Upper lobe of right lung (tissue), 1 donor: ENCODE results near the gene SAMMSON. TPM values are rescaled to one million over a fixed set of nuclear protein-coding genes. Genes with fewer than 3 reads are reported as not detected.

Experiments
- ATAC-seq: fragments of 200-7000 bp; cut with Tn5 transposase; one replicate; pipeline ENCODE4 v1.9.1; 2020; ENCODE audit warnings: mild to moderate bottlenecking, moderate library complexity
- DNase-seq: peaks from one replicate; pipeline ENCODE4 v3.0.0-alpha.2; 2020
- H3K27ac ChIP-seq: fragments of 200-600 bp; one replicate; pipeline ENCODE4 v1.8.0; 2022
- H3K27me3 ChIP-seq: fragments of 200-600 bp; one replicate; pipeline ENCODE4 v1.8.0; 2022; ENCODE audit warnings: mild to moderate bottlenecking
- H3K36me3 ChIP-seq: fragments of 200-600 bp; one replicate; pipeline ENCODE4 v1.8.0; 2022
- H3K4me1 ChIP-seq: fragments of 200-600 bp; one replicate; pipeline ENCODE4 v1.8.0; 2022
- H3K4me3 ChIP-seq: fragments of 200-600 bp; one replicate; pipeline ENCODE4 v1.8.0; 2022; ENCODE audit warnings: mild to moderate bottlenecking
- H3K9me3 ChIP-seq: fragments of 200-600 bp; one replicate; pipeline ENCODE4 v1.8.0; 2022
- CTCF ChIP-seq: fragments of 200-600 bp; IDR thresholded peaks from one replicate; pipeline ENCODE4 v1.8.0; 2022; ENCODE audit warnings: antibody characterized with exemption
- intact Hi-C: fragments of 100-400 bp; cut with DNase I; formaldehyde crosslinking; loops from one replicate; pipeline ENCODE4 v1.11.0; 2022
- total RNA-seq: library from RNA; stranded (reverse); fragmentation: NEBNext Ultra II Directional; extraction: Animal tissue kit (Norgen Biotek cat#: 25700); gene quantifications from one replicate; pipeline ENCODE4 v1.2.1, GENCODE V29; 2021
- donor health status: DM: no; HTN: yes; CAD: no; lungs with severe emphysema.

Gene SAMMSON
- total RNA-seq, 1 donor from 2014 or later: not detected

GRCh38 chr3:69998759-69999139 lies 784 bp upstream of the SAMMSON start:
- no peaks in the 10 kb centered on the region for H3K4me1 ChIP-seq
- H3K27ac ChIP-seq: peak overlapping the region; percentile 34
- no peak for TF ChIP-seq CTCF
- DNase-seq: no peak
- no peaks in the 10 kb centered on the region for H3K36me3 ChIP-seq
- intact Hi-C loops: no loop called here
- no peaks in the 10 kb centered on the region for H3K27me3 ChIP-seq
- no peaks in the 10 kb centered on the region for H3K9me3 ChIP-seq
- peak overlapping the region; percentile 25 for H3K4me3 ChIP-seq
- ATAC-seq: no peak

GRCh38 chr3:70000028-70000410 lies 486 bp downstream of the SAMMSON start:
- H3K27me3 ChIP-seq: no peaks in the 10 kb centered on the region

GRCh38 chr3:70000563-70001081 lies 1.1 kb downstream of the SAMMSON start:
- intact Hi-C loops: no loop called here
- Histone ChIP-seq H3K27ac (no peak overlapping the region), H3K27me3 (no peaks in the 10 kb centered on the region), H3K4me3 (no peak overlapping the region), H3K9me3 (no peaks in the 10 kb centered on the region), H3K36me3 (no peaks in the 10 kb centered on the region), H3K4me1 (no peaks in the 10 kb centered on the region)
- no peak for ATAC-seq
- no peak for DNase-seq
- TF ChIP-seq CTCF: no peak

More at GRCh38 chr3:70000028-70000410, 486 bp downstream of the SAMMSON start:
- Histone ChIP-seq H3K27ac (no peak overlapping the region), H3K9me3 (no peaks in the 10 kb centered on the region), H3K4me3 (no peak overlapping the region), H3K4me1 (no peaks in the 10 kb centered on the region), H3K36me3 (no peaks in the 10 kb centered on the region)
- ATAC-seq: no peak
- intact Hi-C loops: no loop called here
- DNase-seq: no peak
- TF ChIP-seq CTCF: no peak

GRCh38 chr3:70003119-70003518 lies 3.6 kb downstream of the SAMMSON start:
- no peak for TF ChIP-seq CTCF
- H3K4me1 ChIP-seq: no peaks in the 10 kb centered on the region
- H3K4me3 ChIP-seq: no peak overlapping the region
- intact Hi-C loops: no loop called here
- ATAC-seq (no peak), DNase-seq (no peak)
- H3K9me3 ChIP-seq: no peaks in the 10 kb centered on the region
- H3K27ac ChIP-seq: no peak overlapping the region
- H3K27me3 ChIP-seq: no peaks in the 10 kb centered on the region
- no peaks in the 10 kb centered on the region for H3K36me3 ChIP-seq

GRCh38 chr3:70006089-70006488 lies 6.6 kb downstream of the SAMMSON start:
- Histone ChIP-seq H3K36me3 (no peaks in the 10 kb centered on the region), H3K9me3 (no peaks in the 10 kb centered on the region), H3K4me3 (no peak overlapping the region), H3K4me1 (no peaks in the 10 kb centered on the region), H3K27me3 (no peaks in the 10 kb centered on the region), H3K27ac (no peak overlapping the region)
- ATAC-seq (peak; percentile 41), DNase-seq (no peak)
- intact Hi-C loops: no loop called here
- TF ChIP-seq CTCF: no peak

GRCh38 chr3:70010346-70010745 lies 10.8 kb downstream of the SAMMSON start:
- ATAC-seq: peak; percentile 44
- no peak for TF ChIP-seq CTCF
- Histone ChIP-seq H3K27ac (no peak overlapping the region), H3K36me3 (no peaks in the 10 kb centered on the region), H3K9me3 (no peaks in the 10 kb centered on the region), H3K27me3 (no peaks in the 10 kb centered on the region), H3K4me1 (no peaks in the 10 kb centered on the region), H3K4me3 (no peak overlapping the region)
- no peak for DNase-seq
- intact Hi-C loops: no loop called here
